ENCODE results near the gene RDH14. TPM values are rescaled to one million over a fixed set of nuclear protein-coding genes. Genes with fewer than 3 reads are reported as not detected.

Gene RDH14
- total RNA-seq, 2 donors from 2014 or later = 8.7 to 10.1 TPM

DNA sequence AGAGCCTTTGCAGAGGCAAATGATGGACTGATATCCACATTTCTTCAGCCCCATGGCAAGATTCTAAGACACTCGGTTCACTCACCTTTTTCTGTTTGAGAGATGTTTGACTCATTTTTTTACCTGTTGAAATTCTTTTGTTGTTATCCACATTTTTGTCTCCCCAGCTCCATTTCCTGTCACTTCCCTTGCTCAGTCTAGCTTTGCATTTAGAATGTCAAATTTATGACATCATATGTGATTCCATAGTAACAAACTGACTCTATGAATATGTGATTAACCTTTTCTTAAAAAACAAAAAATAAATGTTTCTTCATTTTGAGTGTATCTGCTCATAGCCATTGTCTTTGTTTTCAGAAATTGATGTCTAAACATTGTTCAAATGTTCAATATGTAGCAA lies 28.9 kb upstream of the RDH14 start, which contains the start of gene NT5C1B:
Gene NT5C1B, minus strand, starts transcription at position 216 of the 400 bp plus-strand sequence. Its CDS starts 101 bp downstream, at position 115.
- H3K27me3 Mint-ChIP-seq = no peaks in the 10 kb centered on the region
- no peak for DNase-seq
- H3K36me3 Mint-ChIP-seq (ENCODE audit: low read depth) = peaks cover 5% of the 10 kb centered on the region
- no peak within 1 kb of the TSS for H3K4me3 Mint-ChIP-seq
- H3K9me3 ChIP-seq (ENCODE audit: control insufficient read depth, low read length, poor library complexity, severe bottlenecking) = no peaks in the 10 kb centered on the region
- no peak for ATAC-seq
- no peaks in the 10 kb centered on the region for H3K4me1 Mint-ChIP-seq
- H3K27ac Mint-ChIP-seq = no peak within 1 kb of the TSS

DNA sequence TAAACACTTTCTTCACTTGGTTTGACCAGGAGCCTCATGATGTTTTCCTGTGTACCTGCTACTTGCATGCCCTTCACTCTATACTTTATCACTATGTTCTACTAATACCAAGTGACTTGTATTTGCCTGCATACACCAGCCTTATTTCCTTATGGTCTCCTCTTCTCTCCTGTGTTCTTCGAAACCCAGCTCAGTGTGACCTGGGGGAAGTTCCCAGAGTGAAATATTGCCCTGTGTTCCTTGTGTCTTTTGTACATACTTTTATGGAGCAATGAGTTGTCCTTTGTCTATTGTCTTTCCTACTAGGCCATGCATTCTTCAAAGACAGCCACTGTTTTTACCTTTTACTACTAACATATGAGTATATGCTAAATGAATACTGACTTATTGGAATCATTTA lies 28.3 kb upstream of the RDH14 start:
- H3K4me1 Mint-ChIP-seq = no peaks in the 10 kb centered on the region

DNA sequence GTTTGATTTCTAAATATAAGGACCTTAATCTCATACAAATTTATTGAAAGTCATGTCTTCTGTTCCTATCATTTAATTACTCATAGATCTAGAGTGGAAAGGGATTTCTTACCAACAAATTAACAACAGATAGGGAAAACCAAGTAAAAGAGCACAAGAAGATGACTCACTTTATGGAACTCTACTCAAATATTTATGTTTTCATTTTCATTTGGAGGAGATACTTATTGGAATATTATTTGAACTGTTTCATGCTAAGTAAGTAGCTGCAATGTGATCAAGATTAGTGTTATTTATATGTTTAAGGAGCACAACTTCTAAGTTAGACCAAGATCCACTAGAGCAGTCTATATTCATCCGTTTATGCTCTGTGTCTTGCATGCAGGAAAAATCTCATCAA lies 27.6 kb upstream of the RDH14 start:
- DNase-seq (no peak), ATAC-seq (no peak)
- Mint-ChIP-seq H3K4me1 (no peaks in the 10 kb centered on the region), H3K4me3 (no peak overlapping the region), H3K27me3 (no peaks in the 10 kb centered on the region), H3K27ac (no peak overlapping the region), H3K36me3 (ENCODE audit: low read depth) (peaks cover 3% of the 10 kb centered on the region)
- H3K9me3 ChIP-seq (ENCODE audit: control insufficient read depth, low read length, poor library complexity, severe bottlenecking) = no peaks in the 10 kb centered on the region

More for the DNA sequence above, 28.3 kb upstream of the RDH14 start:
- no peak overlapping the region for H3K4me3 Mint-ChIP-seq
- DNase-seq (no peak), ATAC-seq (no peak)
- H3K27ac Mint-ChIP-seq = no peak overlapping the region
- no peaks in the 10 kb centered on the region for H3K9me3 ChIP-seq (ENCODE audit: control insufficient read depth, low read length, poor library complexity, severe bottlenecking)
- no peaks in the 10 kb centered on the region for H3K27me3 Mint-ChIP-seq
- peaks cover 5% of the 10 kb centered on the region for H3K36me3 Mint-ChIP-seq (ENCODE audit: low read depth)

DNA sequence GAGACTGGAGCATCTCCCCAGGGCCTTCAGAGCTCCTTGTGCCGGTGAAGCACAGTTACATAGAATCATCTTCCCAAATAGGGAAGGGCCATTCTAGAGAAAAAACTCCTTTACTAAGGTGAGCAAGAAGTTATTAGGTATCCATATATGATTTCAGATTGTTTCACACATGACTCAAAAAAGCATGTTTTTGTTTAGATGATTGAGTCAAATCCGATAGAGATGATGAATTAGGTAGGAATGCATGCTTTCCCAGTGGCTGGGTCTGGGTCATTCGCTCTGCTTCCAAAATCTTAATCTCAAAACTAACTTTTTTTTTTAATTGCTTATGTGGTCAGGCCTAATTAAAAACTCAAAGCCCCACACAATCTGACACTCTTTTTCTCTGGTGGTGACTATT lies 25.1 kb upstream of the RDH14 start:
- ATAC-seq (no peak), DNase-seq (no peak)
- no peaks in the 10 kb centered on the region for H3K9me3 ChIP-seq (ENCODE audit: control insufficient read depth, low read length, poor library complexity, severe bottlenecking)
- Mint-ChIP-seq H3K4me3 (no peak overlapping the region), H3K27ac (no peak overlapping the region), H3K36me3 (ENCODE audit: low read depth) (peaks cover 3% of the 10 kb centered on the region), H3K4me1 (no peaks in the 10 kb centered on the region), H3K27me3 (no peaks in the 10 kb centered on the region)

DNA sequence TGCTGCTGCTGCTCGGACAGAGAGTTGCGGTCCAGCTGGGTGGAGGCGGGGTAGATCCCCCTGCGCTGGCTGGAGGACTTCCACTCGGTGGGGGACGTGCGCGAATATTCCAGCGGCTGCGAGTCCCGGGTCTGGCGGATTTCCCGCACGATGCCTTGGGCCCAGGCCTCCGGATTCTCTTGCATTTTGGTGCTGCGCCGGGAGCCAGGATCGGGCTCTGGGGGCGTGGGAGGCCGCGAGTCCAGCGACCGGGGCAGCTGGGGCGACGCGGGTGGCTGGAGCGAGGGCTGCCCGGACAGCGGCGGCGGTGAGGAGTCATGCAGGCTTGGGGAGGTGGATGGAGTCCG lies 24.1 kb upstream of the RDH14 start:
- Mint-ChIP-seq H3K4me1 (no peaks in the 10 kb centered on the region), H3K27me3 (no peaks in the 10 kb centered on the region), H3K36me3 (ENCODE audit: low read depth) (peaks cover 3% of the 10 kb centered on the region), H3K27ac (no peak overlapping the region), H3K4me3 (no peak overlapping the region)
- no peak for DNase-seq
- ATAC-seq = no peak
- H3K9me3 ChIP-seq (ENCODE audit: control insufficient read depth, low read length, poor library complexity, severe bottlenecking) = no peaks in the 10 kb centered on the region

DNA sequence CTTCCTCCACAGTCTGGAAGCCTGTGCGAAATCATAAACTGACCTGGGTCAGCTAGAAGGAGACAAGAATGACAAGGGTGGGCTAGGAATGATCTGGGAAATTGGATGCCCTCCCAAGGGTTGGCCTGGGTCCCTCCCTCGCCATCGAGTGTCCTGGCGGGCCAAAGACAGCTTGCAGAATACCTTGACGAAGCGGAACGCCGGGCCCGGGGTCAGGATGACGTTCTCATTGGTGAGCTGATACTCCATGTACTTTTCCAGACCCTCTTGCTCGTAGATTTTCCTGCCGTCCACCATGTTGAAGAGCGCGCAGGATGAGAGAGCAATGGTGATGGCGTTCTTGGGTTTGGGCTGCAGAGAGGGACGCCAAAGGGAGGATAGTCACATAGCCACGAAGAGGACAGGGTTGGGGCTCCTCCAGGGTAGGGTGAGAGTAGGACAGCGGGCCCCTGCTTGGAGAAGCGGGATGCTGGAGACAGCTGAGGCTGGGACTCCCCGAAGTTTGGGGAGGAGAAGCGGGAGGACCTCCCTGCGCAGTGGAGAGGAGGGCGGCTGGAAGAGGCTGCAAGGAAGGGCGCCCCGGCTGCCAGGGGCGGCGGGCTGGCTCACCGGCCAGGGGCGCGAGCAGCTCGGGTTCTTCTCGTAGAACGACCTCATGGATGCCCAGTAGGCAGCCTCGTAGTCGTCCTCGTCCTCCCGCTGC lies 23.6 kb upstream of the RDH14 start:
- DNase-seq = no peak
- no peaks in the 10 kb centered on the region for H3K9me3 ChIP-seq (ENCODE audit: control insufficient read depth, low read length, poor library complexity, severe bottlenecking)
- no peak for ATAC-seq
- H3K4me3 Mint-ChIP-seq = no peak overlapping the region
- H3K27ac Mint-ChIP-seq = no peak overlapping the region
- peaks cover 3% of the 10 kb centered on the region for H3K36me3 Mint-ChIP-seq (ENCODE audit: low read depth)
- no peaks in the 10 kb centered on the region for H3K4me1 Mint-ChIP-seq
- H3K27me3 Mint-ChIP-seq = no peaks in the 10 kb centered on the region

DNA sequence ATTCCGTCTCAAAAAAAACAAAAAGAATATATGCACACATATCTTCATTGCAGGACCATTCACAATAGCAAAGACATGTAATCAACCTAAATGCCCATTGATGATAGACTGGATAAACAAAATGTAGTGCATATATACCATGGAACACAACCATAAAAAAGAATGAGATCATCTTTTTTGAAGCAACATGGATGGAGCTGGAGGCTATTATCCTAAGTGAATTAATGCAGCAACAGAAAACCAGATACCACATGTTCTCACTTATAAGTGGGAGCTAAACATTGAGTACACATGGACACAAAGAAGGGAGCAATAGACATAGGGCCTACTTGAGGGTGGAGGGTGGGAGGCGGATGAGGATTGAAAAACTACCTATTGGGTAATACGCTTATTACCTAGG lies 20.2 kb upstream of the RDH14 start:
- DNase-seq (no peak), ATAC-seq (no peak)
- Mint-ChIP-seq H3K4me3 (no peak overlapping the region), H3K36me3 (ENCODE audit: low read depth) (no peaks in the 10 kb centered on the region), H3K27ac (no peak overlapping the region), H3K4me1 (no peaks in the 10 kb centered on the region), H3K27me3 (no peaks in the 10 kb centered on the region)
- H3K9me3 ChIP-seq (ENCODE audit: control insufficient read depth, low read length, poor library complexity, severe bottlenecking) = no peaks in the 10 kb centered on the region

DNA sequence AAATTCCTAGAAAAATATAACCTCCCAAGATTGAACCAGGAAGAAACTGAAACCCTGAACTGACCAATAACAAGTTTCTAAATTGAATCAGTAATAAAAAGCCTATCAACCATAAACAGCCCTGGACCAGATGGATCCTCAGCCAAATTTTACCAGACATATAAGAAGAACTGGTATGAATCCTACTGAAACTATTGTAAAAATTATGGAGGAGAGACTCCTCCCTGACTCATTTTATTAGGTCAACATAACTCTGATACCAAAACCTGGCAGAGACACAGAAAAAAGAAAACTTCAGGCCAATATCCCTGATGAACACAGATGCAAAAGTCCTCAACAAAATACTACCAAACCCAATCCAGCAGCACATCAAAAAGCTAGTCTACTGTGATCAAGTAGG lies 17.6 kb upstream of the RDH14 start:
- Mint-ChIP-seq H3K36me3 (ENCODE audit: low read depth) (peaks cover under 1% of the 10 kb centered on the region), H3K4me1 (no peaks in the 10 kb centered on the region), H3K27ac (no peak overlapping the region), H3K4me3 (no peak overlapping the region), H3K27me3 (no peaks in the 10 kb centered on the region)
- no peak for DNase-seq
- H3K9me3 ChIP-seq (ENCODE audit: control insufficient read depth, low read length, poor library complexity, severe bottlenecking) = no peaks in the 10 kb centered on the region
- no peak for ATAC-seq

DNA sequence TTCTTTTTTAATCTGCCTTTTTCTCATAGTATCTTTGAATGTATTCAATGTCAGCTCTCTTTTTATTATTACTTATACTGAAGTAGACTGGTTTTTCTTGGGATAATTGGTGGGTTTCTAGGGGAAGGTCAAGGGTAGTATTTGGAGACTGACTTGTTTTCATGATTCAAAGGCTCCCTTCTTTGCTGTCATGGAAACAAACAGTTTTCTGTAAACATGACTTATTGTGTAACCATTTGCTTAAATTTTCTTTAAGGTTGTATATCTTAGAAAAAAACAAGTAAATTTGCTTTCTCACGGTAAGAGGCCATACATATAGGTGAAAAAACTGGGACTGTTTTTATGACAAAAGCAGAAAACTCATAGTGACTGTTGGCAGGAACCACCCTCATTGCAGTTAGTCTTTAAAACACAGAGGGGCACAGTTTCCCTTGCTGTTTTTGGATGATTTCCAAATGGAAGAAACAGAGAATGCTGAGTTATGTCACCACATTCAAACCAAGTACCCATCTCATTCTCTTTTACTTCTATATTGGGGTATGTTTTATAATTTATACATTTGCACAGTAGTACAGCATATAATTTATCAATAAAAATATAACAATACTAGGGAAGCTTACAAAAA lies 5.8 kb upstream of the RDH14 start:
- Mint-ChIP-seq H3K27ac (no peak overlapping the region), H3K36me3 (ENCODE audit: low read depth) (peaks cover 10% of the 10 kb centered on the region)
- ATAC-seq = no peak

DNA sequence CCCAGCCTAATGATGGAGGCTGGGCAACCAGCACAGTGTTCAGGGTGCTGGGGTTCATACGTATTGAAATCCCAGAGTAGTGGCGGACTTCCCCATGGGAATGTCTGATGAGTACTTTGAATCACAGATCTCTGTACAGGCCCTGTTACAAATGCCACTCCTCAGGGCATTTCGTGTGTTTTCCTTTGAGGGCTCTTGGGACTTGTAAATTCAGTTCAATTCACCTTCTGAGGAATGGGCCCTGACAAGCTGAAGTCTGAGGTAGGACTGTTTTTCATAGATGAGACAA lies 288 bp upstream of the RDH14 start:
- Mint-ChIP-seq H3K4me3 (peak overlapping the region; percentile 91), H3K27ac (peak overlapping the region; percentile 92), H3K27me3 (no peaks in the 10 kb centered on the region), H3K4me1 (peaks cover 22% of the 10 kb centered on the region), H3K36me3 (ENCODE audit: low read depth) (peaks cover 6% of the 10 kb centered on the region)
- DNase-seq (no peak), ATAC-seq (no peak)
- no peaks in the 10 kb centered on the region for H3K9me3 ChIP-seq (ENCODE audit: control insufficient read depth, low read length, poor library complexity, severe bottlenecking)

More for the DNA sequence above, 5.8 kb upstream of the RDH14 start:
- no peak overlapping the region for H3K4me3 Mint-ChIP-seq
- no peaks in the 10 kb centered on the region for H3K4me1 Mint-ChIP-seq
- no peaks in the 10 kb centered on the region for H3K27me3 Mint-ChIP-seq
- no peaks in the 10 kb centered on the region for H3K9me3 ChIP-seq (ENCODE audit: control insufficient read depth, low read length, poor library complexity, severe bottlenecking)
- DNase-seq = no peak

DNA sequence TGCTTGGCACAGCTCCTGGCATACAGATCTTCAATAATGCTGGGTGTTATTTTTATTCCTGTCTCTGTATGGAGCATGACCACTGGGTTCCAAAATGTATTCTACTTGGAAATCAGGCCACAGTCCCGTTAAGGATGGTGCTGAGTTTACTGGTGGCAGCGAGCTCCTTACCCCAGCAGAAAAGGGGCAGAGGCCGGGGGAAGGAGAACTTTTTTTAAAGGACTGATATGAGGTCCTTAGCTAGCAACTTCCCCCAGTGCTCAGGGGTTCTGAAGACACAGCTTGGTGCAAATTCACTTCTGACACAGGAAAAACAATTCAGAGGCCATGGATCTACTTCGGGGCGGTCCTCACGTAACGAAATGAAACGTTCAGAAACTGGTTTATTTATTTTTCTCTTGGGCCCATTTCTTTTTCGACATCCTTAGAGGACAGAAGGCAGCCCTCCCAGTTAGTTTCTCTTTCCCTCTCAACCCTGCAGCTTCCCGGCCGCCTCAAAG lies 872 bp downstream of the RDH14 start:
- peak overlapping the region; percentile 92 for H3K27ac Mint-ChIP-seq
- H3K4me3 Mint-ChIP-seq = peak overlapping the region; percentile 91
- DNase-seq = no peak
- H3K4me1 Mint-ChIP-seq = peaks cover 22% of the 10 kb centered on the region
- H3K27me3 Mint-ChIP-seq = no peaks in the 10 kb centered on the region
- no peaks in the 10 kb centered on the region for H3K9me3 ChIP-seq (ENCODE audit: control insufficient read depth, low read length, poor library complexity, severe bottlenecking)
- H3K36me3 Mint-ChIP-seq (ENCODE audit: low read depth) = peaks cover 5% of the 10 kb centered on the region
- no peak for ATAC-seq

DNA sequence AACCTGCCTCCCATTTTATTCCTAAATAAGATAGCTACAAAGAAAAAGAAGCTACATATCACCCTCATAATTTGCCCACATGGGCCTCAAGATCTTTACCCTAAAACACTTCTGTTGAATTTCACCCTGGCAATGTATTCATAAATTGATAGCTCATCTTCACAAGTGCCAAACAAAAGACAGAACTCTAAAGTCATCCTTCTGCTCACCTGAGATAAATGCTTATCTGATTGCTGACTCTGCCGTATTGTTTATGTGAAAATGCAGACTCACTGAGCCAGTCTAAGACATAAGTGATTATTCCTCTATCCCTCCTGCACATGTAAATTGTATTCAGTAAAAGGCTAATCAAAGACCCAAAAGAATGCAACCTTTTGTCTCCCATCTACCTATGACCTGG lies 2.0 kb downstream of the RDH14 start:
- no peaks in the 10 kb centered on the region for H3K27me3 Mint-ChIP-seq
- no peak overlapping the region for H3K4me3 Mint-ChIP-seq
- peaks cover 25% of the 10 kb centered on the region for H3K4me1 Mint-ChIP-seq
- peaks cover 5% of the 10 kb centered on the region for H3K36me3 Mint-ChIP-seq (ENCODE audit: low read depth)
- no peak for ATAC-seq
- no peaks in the 10 kb centered on the region for H3K9me3 ChIP-seq (ENCODE audit: control insufficient read depth, low read length, poor library complexity, severe bottlenecking)
- peak overlapping the region; percentile 92 for H3K27ac Mint-ChIP-seq
- DNase-seq = no peak

DNA sequence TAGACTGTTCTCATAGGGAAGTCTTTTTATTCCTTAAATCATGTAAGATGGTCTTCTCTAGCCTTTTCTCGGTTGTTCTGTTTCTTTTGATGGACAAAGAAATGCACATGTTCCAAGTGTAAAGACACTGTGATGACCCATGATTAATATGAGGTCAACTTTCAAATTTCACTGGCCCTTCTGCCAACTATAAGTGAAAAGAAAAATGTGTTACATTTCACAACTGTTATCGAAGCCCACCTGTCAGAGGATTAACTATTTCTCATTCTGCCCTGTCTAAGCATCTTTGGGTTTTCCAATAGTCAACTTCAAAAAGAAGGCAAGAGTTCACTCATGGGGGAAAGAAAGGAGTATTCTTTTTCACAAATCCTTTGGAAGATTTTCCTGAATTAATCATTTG lies 3.3 kb downstream of the RDH14 start:
- Mint-ChIP-seq H3K4me1 (peaks cover 25% of the 10 kb centered on the region), H3K27ac (peak overlapping the region; percentile 92), H3K27me3 (no peaks in the 10 kb centered on the region), H3K36me3 (ENCODE audit: low read depth) (peaks cover 2% of the 10 kb centered on the region), H3K4me3 (no peak overlapping the region)
- ATAC-seq = no peak
- no peaks in the 10 kb centered on the region for H3K9me3 ChIP-seq (ENCODE audit: control insufficient read depth, low read length, poor library complexity, severe bottlenecking)
- no peak for DNase-seq
